Measurements from ENCODE around the gene BBOF1.

BBOF1 gene

GRCh38 chr14:74018174-74018585 is 969 bp upstream of the BBOF1 start:
- H3K36me3 ChIP-seq, result peaks cover 0 to 11% (median 0%) of the 10 kb centered on the region in 11 experiments; a peak in 2 of 22 replicates
- peak overlapping the region; percentile 78 to 96 (median 89) for H3K4me2 ChIP-seq
- H3K4me1 ChIP-seq, result peaks cover 7 to 15% (median 14%) of the 10 kb centered on the region in 10 experiments
- H3K27ac ChIP-seq, result peak overlapping the region; percentile 67 to 90 (median 88)
- TF ChIP-seq Cebpa-rat (IDR thresholded peaks at IDR 0.05), result no peak
- peak overlapping the region; percentile 83 to 93 (median 89) for H3K9ac ChIP-seq
- no peaks in the 10 kb centered on the region for H3K27me3 ChIP-seq
- H3K4me3 ChIP-seq, result peak overlapping the region; percentile 72 to 92 (median 86)
- H4K20me1 ChIP-seq, result no peaks in the 10 kb centered on the region
- no peaks in the 10 kb centered on the region for H3K9me3 ChIP-seq (replicated peaks in 1 of 11)

DNA sequence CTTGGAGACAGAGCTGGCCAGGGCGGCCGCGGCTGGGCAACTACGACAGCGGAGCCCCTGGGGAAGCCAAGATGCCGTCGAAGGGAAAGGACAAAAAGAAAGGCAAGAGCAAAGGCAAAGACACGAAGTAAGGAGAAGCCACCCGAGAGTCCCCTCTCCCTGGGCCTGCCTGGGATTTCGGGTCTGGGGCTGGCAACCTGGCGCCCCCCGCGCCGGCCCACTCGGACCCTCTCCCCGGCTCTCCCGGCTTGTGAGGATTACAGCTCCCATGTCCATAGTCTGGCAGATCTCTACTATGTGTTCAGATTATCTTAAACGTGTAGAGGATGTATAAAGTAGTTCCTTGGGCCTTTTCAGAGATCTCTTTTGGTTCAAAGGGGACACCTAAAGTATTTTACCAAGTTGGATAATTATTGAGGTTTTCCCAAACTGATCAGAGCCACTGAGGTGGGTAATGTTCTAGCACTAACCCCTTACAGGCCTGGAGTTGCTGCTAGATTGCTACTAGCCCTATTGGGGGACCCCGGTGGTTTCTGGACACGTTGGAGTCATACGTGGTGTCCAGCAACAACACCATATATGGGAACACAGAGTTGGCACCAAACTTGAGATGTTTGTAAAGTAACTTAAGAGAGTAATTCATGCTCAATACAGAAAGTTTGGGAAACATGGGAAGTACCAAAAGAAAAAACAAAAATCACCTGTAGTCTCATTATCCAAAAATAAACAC is 424 bp downstream of the BBOF1 start:
- Histone ChIP-seq H4K20me1 (no peaks in the 10 kb centered on the region), H3K27ac (peak overlapping the region in 10 of 11 experiments; percentile 75 to 90 (median 88); a peak in 20 of 22 replicates), H3K4me2 (peak overlapping the region; percentile 78 to 96 (median 89)), H3K4me3 (peak overlapping the region; percentile 72 to 92 (median 86)), H3K9me3 (replicated peaks in 1 of 11) (no peaks in the 10 kb centered on the region), H3K9ac (peak overlapping the region; percentile 83 to 93 (median 89)), H3K27me3 (no peaks in the 10 kb centered on the region), H3K36me3 (0 out of 22 replicates have a peak, but pooled peaks cover 0 to 2% (median 0%) of the 10 kb centered on the region in 11 experiments), H3K4me1 (peaks cover 7 to 15% (median 14%) of the 10 kb centered on the region in 10 experiments)
- no peak for TF ChIP-seq Cebpa-rat (IDR thresholded peaks at IDR 0.05)

DNA sequence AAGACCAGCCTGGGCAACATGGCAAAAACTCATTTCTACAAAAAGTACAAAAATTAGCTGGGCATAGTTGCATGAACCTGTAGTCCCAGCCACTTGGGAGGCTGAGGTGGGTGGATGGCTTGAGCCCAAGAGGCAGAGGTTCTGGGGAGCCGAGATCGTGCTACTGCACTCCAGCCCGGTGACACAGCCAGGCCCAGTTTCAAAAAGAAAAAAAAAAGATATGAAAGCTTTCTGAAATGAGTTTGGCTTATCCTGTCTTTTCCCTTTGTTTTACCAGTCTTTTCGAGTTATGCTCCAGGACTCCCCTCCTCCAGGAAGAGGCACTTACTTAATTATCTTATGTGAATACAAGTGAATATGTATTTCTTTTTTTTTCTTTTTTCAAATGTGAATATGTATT is 3.2 kb downstream of the BBOF1 start:
- no peak for TF ChIP-seq Cebpa-rat (IDR thresholded peaks at IDR 0.05)
- H3K27ac ChIP-seq, result no peak overlapping the region

DNA sequence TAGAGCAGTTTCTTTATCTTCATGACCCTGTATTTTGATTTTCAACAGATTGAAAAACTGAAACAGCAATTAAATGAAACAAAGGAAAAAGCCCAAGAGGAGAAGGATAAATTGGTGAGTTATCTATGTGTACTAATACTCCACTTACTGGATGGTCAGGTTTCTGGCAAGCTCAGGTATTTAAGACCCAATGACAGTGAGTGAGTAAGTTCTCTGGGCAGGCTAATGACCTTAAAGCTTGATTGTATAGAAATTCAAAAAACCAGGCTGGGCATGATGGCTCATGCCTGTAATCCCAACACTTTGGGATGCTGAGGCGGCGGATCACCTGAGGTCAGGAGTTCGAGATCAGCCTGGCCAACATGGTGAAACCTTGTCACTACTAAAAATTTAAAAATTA is 10.0 kb downstream of the BBOF1 start:
- no peak for TF ChIP-seq Cebpa-rat (IDR thresholded peaks at IDR 0.05)
- Histone ChIP-seq H3K27me3 (no peaks in the 10 kb centered on the region), H3K4me3 (no peak overlapping the region), H3K9me3 (replicated peaks in 1 of 11) (no peaks in the 10 kb centered on the region), H3K4me1 (peaks cover 0 to 25% (median 7%) of the 10 kb centered on the region in 10 experiments; a peak in 12 of 20 replicates), H4K20me1 (no peaks in the 10 kb centered on the region), H3K27ac (no peak overlapping the region), H3K9ac (no peak overlapping the region), H3K4me2 (no peak overlapping the region), H3K36me3 (no peaks in the 10 kb centered on the region)

More for the DNA sequence above, 3.2 kb downstream of the BBOF1 start:
- Histone ChIP-seq H3K27me3 (no peaks in the 10 kb centered on the region), H4K20me1 (no peaks in the 10 kb centered on the region), H3K36me3 (no peaks in the 10 kb centered on the region), H3K9ac (no peak overlapping the region), H3K4me2 (no peak overlapping the region), H3K4me3 (no peak overlapping the region), H3K4me1 (peaks cover 7 to 15% (median 14%) of the 10 kb centered on the region in 10 experiments), H3K9me3 (replicated peaks in 1 of 11) (no peaks in the 10 kb centered on the region)

GRCh38 chr14:74034572-74034971 is 15.4 kb downstream of the BBOF1 start:
- Histone ChIP-seq H3K9ac (no peak overlapping the region), H4K20me1 (no peaks in the 10 kb centered on the region), H3K36me3 (0 out of 22 replicates have a peak, but pooled peaks cover 0 to 5% (median 0%) of the 10 kb centered on the region in 11 experiments), H3K4me3 (no peak overlapping the region), H3K4me1 (peaks cover 0 to 25% (median 7%) of the 10 kb centered on the region in 10 experiments; a peak in 12 of 20 replicates), H3K27me3 (no peaks in the 10 kb centered on the region), H3K27ac (no peak overlapping the region), H3K4me2 (no peak overlapping the region), H3K9me3 (replicated peaks in 1 of 11) (no peaks in the 10 kb centered on the region)
- no peak for TF ChIP-seq Cebpa-rat (IDR thresholded peaks at IDR 0.05)

DNA sequence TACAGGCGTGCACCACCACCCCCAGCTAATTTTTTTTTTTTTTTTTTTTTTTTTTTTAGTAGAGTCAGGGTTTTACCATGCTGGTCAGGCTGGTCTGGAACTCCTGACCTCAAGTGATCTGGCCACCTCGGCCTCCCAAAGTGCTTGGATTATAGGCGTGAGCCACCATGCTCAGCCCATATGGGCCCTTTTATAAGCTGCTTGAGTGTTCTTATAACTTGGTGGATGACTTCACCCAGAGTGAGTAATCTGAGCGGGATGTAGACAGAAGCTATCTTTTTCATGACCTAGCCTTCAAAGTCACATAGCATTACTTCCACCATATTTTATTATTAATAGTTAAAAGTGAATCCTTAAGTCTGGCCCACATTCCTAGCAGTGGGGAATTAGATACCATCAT is 16.4 kb downstream of the BBOF1 start:
- Histone ChIP-seq H3K36me3 (0 out of 22 replicates have a peak, but pooled peaks cover 0 to 5% (median 0%) of the 10 kb centered on the region in 11 experiments), H3K9ac (no peak overlapping the region), H4K20me1 (no peaks in the 10 kb centered on the region), H3K27ac (no peak overlapping the region), H3K27me3 (no peaks in the 10 kb centered on the region), H3K4me1 (peaks cover 0 to 25% (median 7%) of the 10 kb centered on the region in 10 experiments; a peak in 12 of 20 replicates), H3K4me2 (no peak overlapping the region), H3K9me3 (replicated peaks in 1 of 11) (no peaks in the 10 kb centered on the region), H3K4me3 (no peak overlapping the region)
- no peak for TF ChIP-seq Cebpa-rat (IDR thresholded peaks at IDR 0.05)

- Histone ChIP-seq H3K27ac (no peak overlapping the region), H3K36me3 (0 out of 22 replicates have a peak, but pooled peaks cover 0 to 5% (median 0%) of the 10 kb centered on the region in 11 experiments), H3K4me2 (no peak overlapping the region), H3K9ac (no peak overlapping the region), H3K9me3 (replicated peaks in 1 of 11) (no peaks in the 10 kb centered on the region), H3K27me3 (no peaks in the 10 kb centered on the region), H3K4me1 (peaks cover 0 to 10% (median 0%) of the 10 kb centered on the region in 10 experiments; a peak in 2 of 20 replicates), H4K20me1 (no peaks in the 10 kb centered on the region), H3K4me3 (no peak overlapping the region)
- TF ChIP-seq Cebpa-rat (IDR thresholded peaks at IDR 0.05), result no peak
Measured at GRCh38 chr14:74038020-74038859, 19.1 kb downstream of the BBOF1 start.

- no peak overlapping the region for H3K4me3 ChIP-seq
- H3K36me3 ChIP-seq, result no peaks in the 10 kb centered on the region
- no peak overlapping the region for H3K27ac ChIP-seq
- H4K20me1 ChIP-seq, result no peaks in the 10 kb centered on the region
- H3K4me1 ChIP-seq, result no peaks in the 10 kb centered on the region
- no peak overlapping the region for H3K4me2 ChIP-seq
- H3K27me3 ChIP-seq, result no peaks in the 10 kb centered on the region
- TF ChIP-seq Cebpa-rat (IDR thresholded peaks at IDR 0.05), result no peak
- no peaks in the 10 kb centered on the region for H3K9me3 ChIP-seq (replicated peaks in 1 of 11)
- no peak overlapping the region for H3K9ac ChIP-seq
Measured at GRCh38 chr14:74042296-74042695, 23.1 kb downstream of the BBOF1 start.

- Histone ChIP-seq H3K27me3 (no peaks in the 10 kb centered on the region), H3K4me3 (no peak overlapping the region), H3K4me1 (peaks cover 0 to 12% (median 10%) of the 10 kb centered on the region in 10 experiments; a peak in 11 of 20 replicates), H3K9ac (no peak overlapping the region), H3K27ac (no peak overlapping the region), H3K4me2 (no peak overlapping the region), H3K9me3 (replicated peaks in 1 of 11) (no peaks in the 10 kb centered on the region), H4K20me1 (no peaks in the 10 kb centered on the region), H3K36me3 (no peaks in the 10 kb centered on the region)
- no peak for TF ChIP-seq Cebpa-rat (IDR thresholded peaks at IDR 0.05)
Measured at GRCh38 chr14:74045522-74045921, 26.4 kb downstream of the BBOF1 start.
